Mucosa of descending colon (tissue), 3 donors: Measurements from ENCODE around the gene SSX2IP. TPM values are rescaled to one million over a fixed set of nuclear protein-coding genes. Genes with fewer than 3 reads are reported as not detected.

Source experiments
- ATAC-seq: fragments of 200-7000 bp; cut with Tn5 transposase; one replicate; pipeline ENCODE4 v1.9.1; 2020; ENCODE audit warnings: mild to moderate bottlenecking, moderate library complexity
- DNase-seq, 3 donors: peaks; one replicate each; pipeline ENCODE4 v3.0.0-alpha.2; 2020
- H3K36me3 ChIP-seq: fragments of 200-600 bp; one replicate; pipeline ENCODE4 v1.8.0; 2021; ENCODE audit warnings: low read depth, mild to moderate bottlenecking
- H3K4me1 ChIP-seq: fragments of 200-600 bp; one replicate; pipeline ENCODE4 v1.8.0; 2021; ENCODE audit warnings: low read depth, mild to moderate bottlenecking
- H3K4me3 ChIP-seq: fragments of 200-600 bp; one replicate; pipeline ENCODE4 v1.8.0; 2021; ENCODE audit warnings: mild to moderate bottlenecking
- H3K9me3 ChIP-seq: fragments of 200-600 bp; one replicate; pipeline ENCODE4 v1.8.0; 2021; ENCODE audit warnings: mild to moderate bottlenecking
- CTCF ChIP-seq: fragments of 200-600 bp; IDR thresholded peaks from one replicate; pipeline ENCODE4 v1.8.0; 2022; ENCODE audit warnings: antibody characterized with exemption, mild to moderate bottlenecking
- intact Hi-C, 2 donors: fragments of 100-400 bp; cut with DNase I in 1 of 2; cut with micrococcal nuclease in 1 of 2; formaldehyde crosslinking; loops; one replicate each; pipeline versions ENCODE4 v1.11.0 to v1.11.1; 2022; cut with DNase I, micrococcal nuclease
- total RNA-seq, 3 donors: library from RNA; stranded (reverse); fragmentation: NEBNext Ultra II Directional in 2 of 3; extraction: Animal tissue kit (Norgen Biotek cat#: 25700) in 2 of 3; gene quantifications; one replicate each; pipeline versions ENCODE4 v1.2.1 to v1.2.4, GENCODE V29; 2021 to 2023
- donor health status: DM: no; HTN: no; CAD: no; lungs with moderate emphysema.
- donor health status: DM: no; HTN: no; CAD: no.
- donor health status: DM: no; HTN: yes; CAD: no.

The SSX2IP gene
- total RNA-seq, 3 donors from 2014 or later, result 6.2 to 36.7 (median 14.4) TPM

- Histone ChIP-seq H3K36me3 (no peaks in the 10 kb centered on the region), H3K4me1 (no peaks in the 10 kb centered on the region), H3K9me3 (no peaks in the 10 kb centered on the region), H3K4me3 (no peak overlapping the region)
- DNase-seq, result no peak
- no peak for TF ChIP-seq CTCF
- ATAC-seq, result no peak
- intact Hi-C loops, result no loop called here
Observed at GRCh38 chr1:84712276-84712874, 22.1 kb upstream of the SSX2IP start.

GRCh38 chr1:84711869-84712268 is 21.6 kb upstream of the SSX2IP start:
- ATAC-seq (no peak), DNase-seq (no peak)
- Histone ChIP-seq H3K36me3 (no peaks in the 10 kb centered on the region), H3K4me3 (no peak overlapping the region), H3K4me1 (no peaks in the 10 kb centered on the region), H3K9me3 (no peaks in the 10 kb centered on the region)
- TF ChIP-seq CTCF, result no peak
- intact Hi-C loops, result no loop called here

GRCh38 chr1:84711121-84711520 is 20.9 kb upstream of the SSX2IP start:
- ATAC-seq (no peak), DNase-seq (no peak)
- TF ChIP-seq CTCF, result no peak
- intact Hi-C loops, result no loop called here
- H3K4me1 ChIP-seq, result no peaks in the 10 kb centered on the region
- no peaks in the 10 kb centered on the region for H3K36me3 ChIP-seq
- no peak overlapping the region for H3K4me3 ChIP-seq
- H3K9me3 ChIP-seq, result no peaks in the 10 kb centered on the region

GRCh38 chr1:84709131-84709530 is 18.9 kb upstream of the SSX2IP start:
- H3K36me3 ChIP-seq, result no peaks in the 10 kb centered on the region
- no peak for TF ChIP-seq CTCF
- intact Hi-C loops, result no loop called here
- no peak overlapping the region for H3K4me3 ChIP-seq
- DNase-seq (no peak), ATAC-seq (no peak)
- no peaks in the 10 kb centered on the region for H3K4me1 ChIP-seq
- H3K9me3 ChIP-seq, result no peaks in the 10 kb centered on the region

- Histone ChIP-seq H3K4me1 (no peaks in the 10 kb centered on the region), H3K4me3 (no peak overlapping the region), H3K36me3 (no peaks in the 10 kb centered on the region), H3K9me3 (no peaks in the 10 kb centered on the region)
- ATAC-seq, result no peak
- intact Hi-C loops, result no loop called here
- no peak for DNase-seq
- TF ChIP-seq CTCF, result no peak
Observed at GRCh38 chr1:84708031-84708430, 17.8 kb upstream of the SSX2IP start.

GRCh38 chr1:84705513-84705912 is 15.3 kb upstream of the SSX2IP start:
- H3K4me3 ChIP-seq, result no peak overlapping the region
- ATAC-seq (no peak), DNase-seq (no peak)
- no peaks in the 10 kb centered on the region for H3K4me1 ChIP-seq
- intact Hi-C loops, result no loop called here
- TF ChIP-seq CTCF, result no peak
- H3K9me3 ChIP-seq, result no peaks in the 10 kb centered on the region
- H3K36me3 ChIP-seq, result no peaks in the 10 kb centered on the region
